ENCODE results near the gene SNX8.

DNA sequence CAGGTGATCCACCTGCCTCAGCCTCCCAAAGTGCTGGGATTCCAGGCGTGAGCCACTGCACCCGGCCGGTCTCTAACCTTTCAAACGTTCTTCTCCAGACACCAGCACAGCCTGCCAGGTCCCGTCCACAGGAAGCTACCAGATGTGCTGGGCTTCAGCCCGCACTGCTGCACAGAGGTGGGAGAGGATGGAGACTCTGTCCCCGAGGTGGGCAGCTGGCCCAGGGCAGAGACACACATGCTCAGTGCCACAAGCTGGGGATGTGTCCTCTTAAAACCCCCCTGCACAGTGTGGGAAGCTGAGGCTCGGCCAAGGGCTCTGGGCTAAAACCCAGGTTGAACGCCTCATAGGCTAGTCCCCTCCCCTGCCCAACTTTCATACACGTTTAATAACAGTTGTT lies 62.9 kb downstream of the SNX8 start:
- TF ChIP-seq, protein P1, sequence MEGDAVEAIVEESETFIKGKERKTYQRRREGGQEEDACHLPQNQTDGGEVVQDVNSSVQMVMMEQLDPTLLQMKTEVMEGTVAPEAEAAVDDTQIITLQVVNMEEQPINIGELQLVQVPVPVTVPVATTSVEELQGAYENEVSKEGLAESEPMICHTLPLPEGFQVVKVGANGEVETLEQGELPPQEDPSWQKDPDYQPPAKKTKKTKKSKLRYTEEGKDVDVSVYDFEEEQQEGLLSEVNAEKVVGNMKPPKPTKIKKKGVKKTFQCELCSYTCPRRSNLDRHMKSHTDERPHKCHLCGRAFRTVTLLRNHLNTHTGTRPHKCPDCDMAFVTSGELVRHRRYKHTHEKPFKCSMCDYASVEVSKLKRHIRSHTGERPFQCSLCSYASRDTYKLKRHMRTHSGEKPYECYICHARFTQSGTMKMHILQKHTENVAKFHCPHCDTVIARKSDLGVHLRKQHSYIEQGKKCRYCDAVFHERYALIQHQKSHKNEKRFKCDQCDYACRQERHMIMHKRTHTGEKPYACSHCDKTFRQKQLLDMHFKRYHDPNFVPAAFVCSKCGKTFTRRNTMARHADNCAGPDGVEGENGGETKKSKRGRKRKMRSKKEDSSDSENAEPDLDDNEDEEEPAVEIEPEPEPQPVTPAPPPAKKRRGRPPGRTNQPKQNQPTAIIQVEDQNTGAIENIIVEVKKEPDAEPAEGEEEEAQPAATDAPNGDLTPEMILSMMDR (IDR thresholded peaks at IDR 0.05; ENCODE audit: control extremely low read depth in 1 of 3, insufficient read depth in 1 of 3, low read depth in 1 of 3, low read length in 3 of 3): no peak
- TF ChIP-seq RAD21 (IDR thresholded peaks at IDR 0.05 in 1 of 2, conservative IDR thresholded peaks at IDR 0.05 in 1 of 2; ENCODE audit: low read depth in 2 of 2, low read length in 2 of 2): no peak
- TF ChIP-seq, protein P2, sequence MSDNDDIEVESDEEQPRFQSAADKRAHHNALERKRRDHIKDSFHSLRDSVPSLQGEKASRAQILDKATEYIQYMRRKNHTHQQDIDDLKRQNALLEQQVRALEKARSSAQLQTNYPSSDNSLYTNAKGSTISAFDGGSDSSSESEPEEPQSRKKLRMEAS (IDR thresholded peaks at IDR 0.05): no peak
- TF ChIP-seq CREB1 (IDR thresholded peaks at IDR 0.05): no peak
- no peak for TF ChIP-seq POLR2A (IDR thresholded peaks at IDR 0.05; ENCODE audit: control extremely low read depth in 1 of 2, low read depth in 2 of 2, low read length in 2 of 2)
- TF ChIP-seq POLR2AphosphoS5 (IDR thresholded peaks at IDR 0.05; ENCODE audit: low read depth, low read length): no peak; the same call in 1 of the 2 replicates
